Measurements from ENCODE around the gene REPIN1. TPM values are rescaled to one million over a fixed set of nuclear protein-coding genes. Genes with fewer than 3 reads are reported as not detected.

REPIN1 gene
- total RNA-seq, 2 donors from 2014 or later, result 57.1 to 77.4 TPM

GRCh38 chr7:150412518-150413488 is 44.2 kb downstream of the REPIN1 start:
- DNase-seq (ENCODE audit: low spot score in 2 of 2) (no peak), ATAC-seq (peak in 1 of 2 donors; percentile 35)
- Mint-ChIP-seq H3K9me3 (no peaks in the 10 kb centered on the region), H3K36me3 (no peaks in the 10 kb centered on the region), H3K27ac (peak overlapping the region in 1 of 2 donors; percentile 46)

GRCh38 chr7:150413640-150414081 is 45.0 kb downstream of the REPIN1 start:
- ATAC-seq (no peak), DNase-seq (ENCODE audit: low spot score in 2 of 2) (no peak)
- no peak overlapping the region for H3K27ac Mint-ChIP-seq

GRCh38 chr7:150415161-150416153 is 46.8 kb downstream of the REPIN1 start:
- H3K36me3 Mint-ChIP-seq, result no peaks in the 10 kb centered on the region
- peak overlapping the region in 1 of 2 donors; percentile 15 for H3K27ac Mint-ChIP-seq
- no peaks in the 10 kb centered on the region for H3K9me3 Mint-ChIP-seq
- ATAC-seq, result no peak
- DNase-seq (ENCODE audit: low spot score in 2 of 2), result no peak

More at GRCh38 chr7:150413640-150414081, 45.0 kb downstream of the REPIN1 start:
- H3K9me3 Mint-ChIP-seq, result no peaks in the 10 kb centered on the region
- H3K36me3 Mint-ChIP-seq, result no peaks in the 10 kb centered on the region

- Mint-ChIP-seq H3K36me3 (no peaks in the 10 kb centered on the region), H3K27ac (no peak overlapping the region), H3K9me3 (no peaks in the 10 kb centered on the region)
- ATAC-seq (no peak), DNase-seq (ENCODE audit: low spot score in 2 of 2) (no peak)
Observed at GRCh38 chr7:150417239-150417638, 48.6 kb downstream of the REPIN1 start.

- ATAC-seq (no peak), DNase-seq (ENCODE audit: low spot score in 2 of 2) (no peak)
- Mint-ChIP-seq H3K36me3 (no peaks in the 10 kb centered on the region), H3K9me3 (no peaks in the 10 kb centered on the region), H3K27ac (no peak overlapping the region)
Observed at GRCh38 chr7:150417863-150418262, 49.2 kb downstream of the REPIN1 start.

- DNase-seq (ENCODE audit: low spot score in 2 of 2), result peak in 1 of 2 donors; percentile 13
- no peak for ATAC-seq
- Mint-ChIP-seq H3K36me3 (no peaks in the 10 kb centered on the region), H3K27ac (no peak overlapping the region), H3K9me3 (peaks cover 0 to 4% of the 10 kb centered on the region in 2 donors)
Observed at GRCh38 chr7:150420242-150420641, 51.6 kb downstream of the REPIN1 start.

GRCh38 chr7:150420987-150421674 is 52.5 kb downstream of the REPIN1 start:
- DNase-seq (ENCODE audit: low spot score in 2 of 2) (peak; percentile 83 to 89), ATAC-seq (peak; percentile 99 to 100)
- Mint-ChIP-seq H3K9me3 (peaks cover 0 to 5% of the 10 kb centered on the region in 2 donors), H3K36me3 (no peaks in the 10 kb centered on the region), H3K27ac (peak overlapping the region in 1 of 2 donors; percentile 14)

GRCh38 chr7:150421831-150422230 is 53.2 kb downstream of the REPIN1 start:
- Mint-ChIP-seq H3K9me3 (peaks cover 0 to 5% of the 10 kb centered on the region in 2 donors), H3K36me3 (no peaks in the 10 kb centered on the region), H3K27ac (no peak overlapping the region)
- DNase-seq (ENCODE audit: low spot score in 2 of 2) (no peak), ATAC-seq (no peak)

Other genes starting within 250 kb of the REPIN1 start
- gene LRRC61, start 45.5 kb upstream of the REPIN1 start, total RNA-seq, result 10 to 100 TPM; 10.8 to 22.3 TPM
- 1 to 10 TPM; 2.3 to 5.8 TPM for gene ACTR3C, start 45.3 kb upstream of the REPIN1 start, total RNA-seq
- under 1 TPM in 1 of 2 donors, not detected in 1; 0.12 TPM for gene RARRES2, start 27.2 kb upstream of the REPIN1 start, total RNA-seq
- 1 to 10 TPM; 4.4 to 5.0 TPM for gene ZNF775, start 10.5 kb downstream of the REPIN1 start, total RNA-seq
- gene GIMAP8, start 81.8 kb downstream of the REPIN1 start, total RNA-seq, result 10 to 100 TPM; 13.5 to 17.7 TPM
- 10 to 100 TPM; 32.2 to 79.9 TPM for gene GIMAP7, start 146.1 kb downstream of the REPIN1 start, total RNA-seq
- 100 to 1,000 TPM; 202 to 336 TPM for gene GIMAP4, start 198.6 kb downstream of the REPIN1 start, total RNA-seq

All from activated naive CD4-positive, alpha-beta T cell treated with anti-CD3 and anti-CD28 coated beads, Interleukin-2, amount 50 U/mL, for 72 hours (primary cell).